C4-2B (cell line): ENCODE measurements around the gene KLHL8.

Source experiments
- ZFX ChIP-seq: fragments of 450-650 bp; IDR thresholded peaks from 2 replicates; pipeline ENCODE4 v1.6.1; 2017
- TF ChIP-seq, protein P1 (sequence below): fragments of 450-650 bp; conservative IDR thresholded peaks from 2 replicates; pipeline ENCODE4 v1.5.1; 2017; ENCODE audit warnings: mild to moderate bottlenecking

- TF ChIP-seq ZFX = no peak
- TF ChIP-seq, protein P1, sequence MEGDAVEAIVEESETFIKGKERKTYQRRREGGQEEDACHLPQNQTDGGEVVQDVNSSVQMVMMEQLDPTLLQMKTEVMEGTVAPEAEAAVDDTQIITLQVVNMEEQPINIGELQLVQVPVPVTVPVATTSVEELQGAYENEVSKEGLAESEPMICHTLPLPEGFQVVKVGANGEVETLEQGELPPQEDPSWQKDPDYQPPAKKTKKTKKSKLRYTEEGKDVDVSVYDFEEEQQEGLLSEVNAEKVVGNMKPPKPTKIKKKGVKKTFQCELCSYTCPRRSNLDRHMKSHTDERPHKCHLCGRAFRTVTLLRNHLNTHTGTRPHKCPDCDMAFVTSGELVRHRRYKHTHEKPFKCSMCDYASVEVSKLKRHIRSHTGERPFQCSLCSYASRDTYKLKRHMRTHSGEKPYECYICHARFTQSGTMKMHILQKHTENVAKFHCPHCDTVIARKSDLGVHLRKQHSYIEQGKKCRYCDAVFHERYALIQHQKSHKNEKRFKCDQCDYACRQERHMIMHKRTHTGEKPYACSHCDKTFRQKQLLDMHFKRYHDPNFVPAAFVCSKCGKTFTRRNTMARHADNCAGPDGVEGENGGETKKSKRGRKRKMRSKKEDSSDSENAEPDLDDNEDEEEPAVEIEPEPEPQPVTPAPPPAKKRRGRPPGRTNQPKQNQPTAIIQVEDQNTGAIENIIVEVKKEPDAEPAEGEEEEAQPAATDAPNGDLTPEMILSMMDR = no peak
Measured at GRCh38 chr4:87130985-87131703, 89.3 kb downstream of the KLHL8 start.
